ENCODE measurements around the gene AGAP5. TPM values are rescaled to one million over a fixed set of nuclear protein-coding genes. Genes with fewer than 3 reads are reported as not detected.
A peak's percentile ranks its signal among the peaks of the same experiment; 100 is the strongest.

The AGAP5 gene
- total and polyA plus RNA-seq, 9 of the 15 experiments (the other 6 are each of a cell fraction or from before 2014, with no cell fraction given), result 0.32 to 7.5 (median 5.3) TPM

DNA sequence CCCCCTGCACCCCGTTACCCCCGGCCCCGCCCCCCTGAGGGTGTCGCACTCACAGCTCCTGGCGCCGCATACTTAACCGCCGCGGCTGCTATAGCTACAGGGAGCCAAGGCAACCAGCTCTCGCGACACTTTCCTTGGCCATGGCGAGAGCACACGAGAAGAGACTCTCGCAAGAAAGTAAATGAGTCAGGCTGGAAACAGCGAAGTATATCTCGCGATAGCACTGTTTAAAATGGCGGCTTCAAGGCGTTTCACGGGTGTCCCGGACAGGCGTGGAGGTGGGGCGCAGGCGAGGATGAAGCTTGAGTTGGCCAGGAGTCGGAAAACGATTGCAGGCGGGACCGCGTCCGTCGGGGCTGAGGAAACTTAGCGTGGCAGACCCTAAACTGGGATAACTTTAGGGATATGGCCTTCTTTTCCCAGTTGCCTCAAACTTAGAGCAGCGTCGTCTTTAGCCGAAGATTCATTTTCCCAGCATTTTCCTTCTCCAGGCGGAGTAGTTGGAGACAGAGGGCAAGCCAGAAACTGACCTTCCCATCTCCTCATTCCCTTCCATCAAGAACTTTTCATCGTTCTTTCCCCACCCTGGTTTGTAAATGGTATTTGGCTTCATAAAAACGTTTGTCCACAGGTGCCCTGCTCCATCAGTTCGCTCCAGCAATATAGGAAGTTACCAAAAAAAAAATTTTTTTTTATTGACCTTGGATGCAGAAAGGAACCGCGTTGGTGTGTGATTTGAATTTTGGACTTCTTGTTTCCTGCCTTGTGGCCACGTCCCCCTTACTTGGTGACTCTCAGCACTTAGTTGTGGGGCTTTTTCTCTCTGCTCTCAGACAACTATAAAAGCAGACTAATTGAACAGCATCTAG is 71.8 kb downstream of the AGAP5 start (continued):
- TF ChIP-seq, protein P1, sequence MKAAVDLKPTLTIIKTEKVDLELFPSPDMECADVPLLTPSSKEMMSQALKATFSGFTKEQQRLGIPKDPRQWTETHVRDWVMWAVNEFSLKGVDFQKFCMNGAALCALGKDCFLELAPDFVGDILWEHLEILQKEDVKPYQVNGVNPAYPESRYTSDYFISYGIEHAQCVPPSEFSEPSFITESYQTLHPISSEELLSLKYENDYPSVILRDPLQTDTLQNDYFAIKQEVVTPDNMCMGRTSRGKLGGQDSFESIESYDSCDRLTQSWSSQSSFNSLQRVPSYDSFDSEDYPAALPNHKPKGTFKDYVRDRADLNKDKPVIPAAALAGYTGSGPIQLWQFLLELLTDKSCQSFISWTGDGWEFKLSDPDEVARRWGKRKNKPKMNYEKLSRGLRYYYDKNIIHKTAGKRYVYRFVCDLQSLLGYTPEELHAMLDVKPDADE (conservative IDR thresholded peaks at IDR 0.05; ENCODE audit: control insufficient read depth, low read depth, low read length), result no peak
- TF ChIP-seq NFATC3 (IDR thresholded peaks at IDR 0.05) (no peak; the same call in 1 of the 2 replicates), THRAP3 (IDR thresholded peaks at IDR 0.05; ENCODE audit: borderline replicate concordance) (no peak), TSC22D4 (tag; IDR thresholded peaks at IDR 0.05) (no peak), NR2C2 (CRISPR knock-in tag; IDR thresholded peaks at IDR 0.05) (0 out of 2 replicates have a peak, but pooled peaks have one; percentile 45), NR2C2 (tag; IDR thresholded peaks at IDR 0.05) (peak; percentile 16), CTBP1 (IDR thresholded peaks at IDR 0.05; ENCODE audit: borderline replicate concordance) (no peak), ZNF77 (CRISPR knock-in tag; IDR thresholded peaks at IDR 0.05) (no peak), ELF1 (tag; IDR thresholded peaks at IDR 0.05) (0 out of 2 replicates have a peak, but pooled peaks have one; percentile 36), MBD2 (IDR thresholded peaks at IDR 0.05; ENCODE audit: borderline replicate concordance, low read depth) (peak; percentile 84; the same call in 1 of the 2 replicates), ZNF316 (IDR thresholded peaks at IDR 0.05) (no peak), SMAD4 (CRISPR knock-in tag; conservative IDR thresholded peaks at IDR 0.05) (peak; percentile 41), LEF1 (IDR thresholded peaks at IDR 0.05) (0 out of 2 replicates have a peak, but pooled peaks have one; percentile 30), POLR2A (conservative IDR thresholded peaks at IDR 0.05) (peak; percentile 98), HNRNPH1 (optimal IDR thresholded peaks at IDR 0.05; ENCODE audit: low read depth, low read length) (no peak), KAT2B (IDR thresholded peaks at IDR 0.05; ENCODE audit: low read depth, low read length) (no peak)
- TF ChIP-seq, protein P2, sequence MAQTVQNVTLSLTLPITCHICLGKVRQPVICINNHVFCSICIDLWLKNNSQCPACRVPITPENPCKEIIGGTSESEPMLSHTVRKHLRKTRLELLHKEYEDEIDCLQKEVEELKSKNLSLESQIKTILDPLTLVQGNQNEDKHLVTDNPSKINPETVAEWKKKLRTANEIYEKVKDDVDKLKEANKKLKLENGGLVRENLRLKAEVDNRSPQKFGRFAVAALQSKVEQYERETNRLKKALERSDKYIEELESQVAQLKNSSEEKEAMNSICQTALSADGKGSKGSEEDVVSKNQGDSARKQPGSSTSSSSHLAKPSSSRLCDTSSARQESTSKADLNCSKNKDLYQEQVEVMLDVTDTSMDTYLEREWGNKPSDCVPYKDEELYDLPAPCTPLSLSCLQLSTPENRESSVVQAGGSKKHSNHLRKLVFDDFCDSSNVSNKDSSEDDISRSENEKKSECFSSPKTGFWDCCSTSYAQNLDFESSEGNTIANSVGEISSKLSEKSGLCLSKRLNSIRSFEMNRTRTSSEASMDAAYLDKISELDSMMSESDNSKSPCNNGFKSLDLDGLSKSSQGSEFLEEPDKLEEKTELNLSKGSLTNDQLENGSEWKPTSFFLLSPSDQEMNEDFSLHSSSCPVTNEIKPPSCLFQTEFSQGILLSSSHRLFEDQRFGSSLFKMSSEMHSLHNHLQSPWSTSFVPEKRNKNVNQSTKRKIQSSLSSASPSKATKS (CRISPR knock-in tag; IDR thresholded peaks at IDR 0.05), result no peak
- TF ChIP-seq, protein P3, sequence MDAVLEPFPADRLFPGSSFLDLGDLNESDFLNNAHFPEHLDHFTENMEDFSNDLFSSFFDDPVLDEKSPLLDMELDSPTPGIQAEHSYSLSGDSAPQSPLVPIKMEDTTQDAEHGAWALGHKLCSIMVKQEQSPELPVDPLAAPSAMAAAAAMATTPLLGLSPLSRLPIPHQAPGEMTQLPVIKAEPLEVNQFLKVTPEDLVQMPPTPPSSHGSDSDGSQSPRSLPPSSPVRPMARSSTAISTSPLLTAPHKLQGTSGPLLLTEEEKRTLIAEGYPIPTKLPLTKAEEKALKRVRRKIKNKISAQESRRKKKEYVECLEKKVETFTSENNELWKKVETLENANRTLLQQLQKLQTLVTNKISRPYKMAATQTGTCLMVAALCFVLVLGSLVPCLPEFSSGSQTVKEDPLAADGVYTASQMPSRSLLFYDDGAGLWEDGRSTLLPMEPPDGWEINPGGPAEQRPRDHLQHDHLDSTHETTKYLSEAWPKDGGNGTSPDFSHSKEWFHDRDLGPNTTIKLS (IDR thresholded peaks at IDR 0.05; ENCODE audit: borderline replicate concordance, low read depth), result peak; percentile 79
- TF ChIP-seq, protein P4, sequence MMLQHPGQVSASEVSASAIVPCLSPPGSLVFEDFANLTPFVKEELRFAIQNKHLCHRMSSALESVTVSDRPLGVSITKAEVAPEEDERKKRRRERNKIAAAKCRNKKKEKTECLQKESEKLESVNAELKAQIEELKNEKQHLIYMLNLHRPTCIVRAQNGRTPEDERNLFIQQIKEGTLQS (IDR thresholded peaks at IDR 0.05), result peak; percentile 46; the same call in 1 of the 2 replicates
- TF ChIP-seq, protein P4 (CRISPR knock-in tag; conservative IDR thresholded peaks at IDR 0.05), result 0 out of 2 replicates have a peak, but pooled peaks have one; percentile 22
- TF ChIP-seq, protein P5, sequence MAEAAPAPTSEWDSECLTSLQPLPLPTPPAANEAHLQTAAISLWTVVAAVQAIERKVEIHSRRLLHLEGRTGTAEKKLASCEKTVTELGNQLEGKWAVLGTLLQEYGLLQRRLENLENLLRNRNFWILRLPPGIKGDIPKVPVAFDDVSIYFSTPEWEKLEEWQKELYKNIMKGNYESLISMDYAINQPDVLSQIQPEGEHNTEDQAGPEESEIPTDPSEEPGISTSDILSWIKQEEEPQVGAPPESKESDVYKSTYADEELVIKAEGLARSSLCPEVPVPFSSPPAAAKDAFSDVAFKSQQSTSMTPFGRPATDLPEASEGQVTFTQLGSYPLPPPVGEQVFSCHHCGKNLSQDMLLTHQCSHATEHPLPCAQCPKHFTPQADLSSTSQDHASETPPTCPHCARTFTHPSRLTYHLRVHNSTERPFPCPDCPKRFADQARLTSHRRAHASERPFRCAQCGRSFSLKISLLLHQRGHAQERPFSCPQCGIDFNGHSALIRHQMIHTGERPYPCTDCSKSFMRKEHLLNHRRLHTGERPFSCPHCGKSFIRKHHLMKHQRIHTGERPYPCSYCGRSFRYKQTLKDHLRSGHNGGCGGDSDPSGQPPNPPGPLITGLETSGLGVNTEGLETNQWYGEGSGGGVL (CRISPR knock-in tag; IDR thresholded peaks at IDR 0.05), result no peak
